HG02763 (cell line): ENCODE results near the gene ZNF597.
"Not testable (repeated sequence)": the region's sequence is repeated elsewhere in the genome, so short reads cannot be mapped to it uniquely, and the experiment has no call there.

Experiments used
- ATAC-seq: cut with Tn5 transposase; IDR thresholded peaks from one replicate; pipeline ENCODE4 v1.9.1; 2021; ENCODE audit warnings: mild to moderate bottlenecking, moderate library complexity; ENCODE audit not compliant: unreplicated experiment

ZNF597 gene

DNA sequence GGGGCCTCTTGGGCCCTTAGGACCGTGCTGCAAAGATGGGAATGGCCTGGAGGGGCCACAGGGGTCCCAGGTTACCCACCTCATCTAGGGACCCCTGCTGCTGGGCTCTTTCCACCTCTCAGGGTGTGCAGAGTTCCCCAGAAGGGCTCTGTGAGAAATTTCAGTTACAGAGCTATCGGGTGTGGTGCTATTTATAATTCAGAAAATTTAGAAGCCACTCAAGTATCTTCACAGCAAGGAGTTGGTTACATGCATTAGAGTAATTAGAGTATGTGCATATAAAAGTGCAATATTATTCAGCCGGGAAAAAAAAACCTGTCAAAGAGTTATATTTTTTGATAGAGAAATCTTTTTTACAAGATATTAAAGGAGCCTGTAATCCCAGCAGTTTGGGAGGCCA lies 33.1 kb upstream of the ZNF597 start:
- no peak for ATAC-seq

DNA sequence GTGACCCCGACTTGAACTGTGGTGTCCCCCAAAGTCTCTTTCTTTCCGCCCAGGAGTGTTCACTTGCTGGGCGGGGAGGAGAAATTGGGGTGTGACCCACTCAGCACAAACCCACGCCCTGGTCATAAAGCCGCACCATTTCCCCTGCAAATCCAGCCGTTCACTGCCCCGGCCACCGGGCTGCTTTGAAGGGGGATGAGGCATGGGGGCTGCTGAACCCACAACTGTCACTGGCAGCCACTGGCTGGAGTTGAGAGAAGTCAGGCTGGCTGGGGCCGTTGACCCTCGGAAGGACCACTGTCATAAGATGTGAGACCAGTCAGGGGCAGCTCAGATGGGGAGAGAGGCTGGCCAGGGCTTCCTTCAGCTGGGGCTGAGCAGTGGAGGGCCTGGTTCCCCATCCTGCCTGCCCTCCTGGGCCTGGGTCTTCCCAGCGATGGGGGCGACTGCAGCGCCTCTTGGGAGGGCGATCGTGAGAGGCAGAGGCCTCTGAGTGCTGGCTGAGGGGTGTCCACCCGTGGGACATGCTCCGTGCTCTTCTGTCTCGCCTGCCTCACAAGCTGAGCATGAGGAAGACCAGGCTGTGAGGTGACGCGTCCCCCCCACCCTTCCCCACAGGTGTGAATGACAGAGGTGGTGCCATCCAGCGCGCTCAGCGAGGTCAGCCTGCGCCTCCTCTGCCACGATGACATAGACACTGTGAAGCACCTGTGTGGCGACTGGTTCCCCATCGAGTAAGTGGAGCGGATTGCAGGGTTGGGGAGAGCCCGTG lies 32.5 kb upstream of the ZNF597 start:
- no peak for ATAC-seq

DNA sequence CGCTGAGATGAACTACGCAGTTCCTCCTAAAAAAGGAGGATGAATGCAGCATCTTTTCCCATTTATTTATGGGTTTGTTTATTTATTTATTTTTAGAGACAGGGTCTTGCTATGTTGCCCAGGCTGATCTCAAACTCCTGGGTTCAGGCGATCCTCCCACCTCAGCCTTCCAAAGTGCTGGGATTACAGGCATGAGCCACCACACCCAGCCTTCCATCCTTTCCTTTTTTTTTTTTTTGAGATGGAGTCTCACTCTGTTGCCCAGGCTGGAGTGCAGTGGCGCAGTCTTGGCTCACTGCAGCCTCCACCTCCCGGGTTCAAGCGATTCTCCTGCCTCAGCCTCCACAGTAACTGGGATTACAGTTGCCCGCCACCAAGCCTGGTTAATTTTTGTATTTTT lies 31.6 kb upstream of the ZNF597 start:
- ATAC-seq: not testable (repeated sequence)

DNA sequence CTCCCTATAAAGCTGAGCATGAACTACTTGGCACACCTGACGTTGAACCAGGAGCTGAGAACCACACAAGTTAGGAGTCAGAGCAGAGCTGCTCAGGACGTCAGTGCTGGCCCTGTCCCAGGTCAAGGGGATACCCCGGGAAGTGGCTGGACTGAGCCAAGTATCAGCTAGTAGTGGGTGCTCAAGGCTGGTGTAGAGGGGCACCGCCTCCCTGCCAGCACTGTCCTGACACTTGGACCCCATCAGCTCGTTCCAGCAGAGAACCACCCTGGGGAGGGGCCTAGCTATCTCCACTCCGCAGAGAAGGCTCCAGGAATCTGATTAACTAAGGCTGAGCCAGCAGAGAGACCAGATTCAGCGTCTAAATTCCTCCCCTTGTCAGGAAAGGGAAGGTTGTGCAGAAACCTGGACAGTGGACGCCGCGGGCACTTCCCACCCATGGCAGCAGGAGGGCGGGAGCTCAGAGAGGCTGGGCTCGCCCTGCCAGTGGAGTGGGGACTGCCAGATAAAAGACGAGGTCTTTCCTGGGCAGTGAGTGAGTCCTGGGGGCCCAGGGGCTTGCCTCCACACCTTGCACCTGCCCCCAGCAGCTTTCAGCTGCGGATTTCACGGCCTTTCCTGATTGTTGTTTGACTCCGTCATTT lies 31.0 kb upstream of the ZNF597 start:
- ATAC-seq: no peak

DNA sequence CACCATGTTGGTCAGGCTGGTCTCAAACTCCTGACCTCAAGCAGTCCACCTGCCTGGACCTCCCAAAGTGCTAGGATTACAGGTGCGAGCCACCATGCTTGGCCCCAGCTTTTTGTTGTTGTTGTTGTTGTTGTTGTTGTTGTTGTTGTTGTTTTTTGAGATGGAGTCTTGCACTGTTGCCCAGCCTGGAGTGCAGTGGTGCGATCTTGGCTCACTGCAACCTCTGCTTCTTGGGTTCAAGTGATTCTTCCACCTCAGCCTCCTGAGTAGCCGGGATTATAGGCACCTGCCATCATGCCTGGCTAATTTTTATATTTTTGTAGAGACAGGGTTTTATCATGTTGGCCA lies 30.3 kb upstream of the ZNF597 start:
- ATAC-seq: not testable (repeated sequence)

DNA sequence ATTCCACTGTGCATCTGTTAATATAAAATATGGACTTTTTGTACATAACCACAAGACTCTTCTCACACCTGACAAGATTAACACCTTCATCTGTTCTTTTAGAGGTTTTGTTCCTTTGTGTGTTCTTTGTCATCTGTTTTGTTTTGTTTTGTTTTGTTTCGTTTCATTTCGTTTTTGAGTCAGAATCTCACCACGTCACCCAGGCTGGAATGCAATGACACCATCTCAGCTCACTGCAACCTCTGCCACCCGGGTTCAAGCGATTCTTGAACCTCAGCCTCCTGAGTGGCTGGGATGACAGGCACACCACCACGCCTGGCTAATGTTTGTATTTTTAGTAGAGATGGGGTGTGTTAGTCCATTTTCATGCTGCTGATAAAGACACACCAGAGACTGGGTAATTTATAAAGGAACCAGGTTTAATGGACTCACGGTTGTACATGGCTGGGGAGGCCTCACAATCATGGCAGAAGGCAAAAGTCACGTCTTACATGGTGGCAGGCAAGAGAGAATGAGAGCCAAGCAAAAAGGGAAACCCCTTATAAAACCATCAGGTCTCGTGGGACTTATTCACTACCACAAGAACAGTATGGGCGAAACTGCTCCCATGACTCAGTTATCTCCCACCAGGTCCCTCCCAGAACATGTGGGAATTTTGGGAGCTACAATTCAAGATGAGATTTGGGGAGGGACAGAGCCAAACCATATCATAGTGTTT lies 29.7 kb upstream of the ZNF597 start:
- no peak for ATAC-seq

DNA sequence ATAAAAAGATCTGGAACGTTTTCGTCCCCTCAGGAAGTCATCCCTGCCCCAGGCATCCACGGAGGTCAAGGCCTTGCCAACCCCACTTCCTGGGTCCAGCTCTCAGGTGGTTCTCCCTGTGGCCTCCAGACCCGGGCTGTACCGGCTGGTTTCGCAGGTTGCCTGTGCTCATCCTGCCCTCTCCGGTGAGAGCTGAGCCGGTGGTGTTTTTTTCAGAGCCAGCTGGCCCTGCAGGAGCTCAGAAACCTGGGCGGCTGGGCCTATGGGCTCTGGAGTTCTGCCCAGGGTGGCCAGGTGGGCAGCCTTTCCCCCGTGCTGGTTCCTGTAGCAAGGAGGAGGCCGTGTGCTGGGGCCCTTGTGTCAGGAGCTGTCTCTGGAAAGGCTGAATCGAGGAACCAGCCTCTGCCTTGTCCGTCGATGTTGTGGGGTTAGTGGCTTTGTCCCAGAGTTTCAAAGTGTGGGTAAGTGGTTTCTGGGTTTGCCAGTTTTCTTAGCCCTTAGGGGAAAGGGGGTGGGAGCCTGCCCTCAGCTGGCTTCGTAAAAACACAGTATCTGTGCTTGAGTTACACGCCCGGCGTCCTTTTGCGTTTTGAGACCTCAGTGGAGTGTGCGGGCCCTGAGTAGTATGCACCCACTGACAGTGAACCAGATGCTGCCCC lies 28.3 kb upstream of the ZNF597 start:
- ATAC-seq: no peak

DNA sequence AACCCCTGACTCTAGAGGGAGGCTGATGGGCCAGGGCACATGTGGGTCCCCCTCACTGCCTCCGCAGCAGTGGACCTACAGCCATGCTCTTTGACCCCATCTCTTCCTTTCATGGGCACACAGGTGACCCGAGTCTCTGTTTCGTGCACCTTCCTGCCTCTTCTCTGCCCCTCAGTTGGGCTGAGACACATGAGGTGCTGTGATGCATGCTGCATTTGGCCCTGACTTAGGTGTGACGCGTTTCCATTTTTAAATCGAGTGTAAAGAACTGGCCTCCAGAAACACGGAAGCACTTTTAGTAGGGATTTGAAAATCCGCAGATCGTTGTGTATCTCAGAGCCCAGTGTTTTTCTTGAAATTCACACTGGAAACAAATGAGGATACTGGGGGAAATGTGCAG lies 27.4 kb upstream of the ZNF597 start:
- ATAC-seq: no peak

DNA sequence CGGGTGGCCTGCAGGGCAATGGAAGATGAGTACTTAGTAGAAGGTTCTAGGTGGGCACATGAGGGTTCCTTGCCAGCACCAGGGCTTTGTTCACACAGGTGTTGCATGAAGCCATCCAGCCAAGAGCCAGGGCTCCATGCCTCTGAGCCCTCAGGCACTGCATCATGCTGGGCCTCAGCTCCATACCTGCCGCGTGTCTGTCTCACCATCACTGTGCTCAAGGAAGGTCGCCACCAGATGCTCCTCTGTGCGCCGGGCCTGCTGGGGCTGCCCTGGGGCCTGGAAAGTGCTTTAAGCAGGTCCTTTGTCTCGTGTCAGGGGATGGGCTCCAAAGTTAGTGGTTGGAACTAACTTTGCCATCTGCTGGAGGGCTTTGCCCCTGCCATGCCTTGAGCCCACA lies 26.4 kb upstream of the ZNF597 start:
- ATAC-seq: no peak

DNA sequence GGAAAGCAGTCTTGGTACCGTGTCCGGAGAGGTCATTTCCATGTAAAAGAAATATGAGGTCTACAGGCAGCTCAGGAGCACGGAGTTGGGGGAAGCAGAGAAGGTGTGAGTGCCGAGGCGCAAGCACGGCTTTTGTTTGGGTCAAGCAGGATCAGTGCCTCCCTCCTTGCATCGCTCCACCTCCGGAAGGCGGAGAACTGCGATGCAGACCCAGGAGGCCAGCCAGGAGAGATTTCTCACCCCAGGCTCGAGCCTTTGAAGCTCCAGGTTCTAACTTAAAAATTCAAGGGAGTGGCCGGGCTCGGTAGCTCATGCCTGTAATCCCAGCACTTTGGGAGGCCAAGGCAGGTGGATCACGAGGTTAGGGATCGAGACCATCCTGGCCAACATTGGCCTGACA lies 25.2 kb upstream of the ZNF597 start:
- ATAC-seq: no peak

DNA sequence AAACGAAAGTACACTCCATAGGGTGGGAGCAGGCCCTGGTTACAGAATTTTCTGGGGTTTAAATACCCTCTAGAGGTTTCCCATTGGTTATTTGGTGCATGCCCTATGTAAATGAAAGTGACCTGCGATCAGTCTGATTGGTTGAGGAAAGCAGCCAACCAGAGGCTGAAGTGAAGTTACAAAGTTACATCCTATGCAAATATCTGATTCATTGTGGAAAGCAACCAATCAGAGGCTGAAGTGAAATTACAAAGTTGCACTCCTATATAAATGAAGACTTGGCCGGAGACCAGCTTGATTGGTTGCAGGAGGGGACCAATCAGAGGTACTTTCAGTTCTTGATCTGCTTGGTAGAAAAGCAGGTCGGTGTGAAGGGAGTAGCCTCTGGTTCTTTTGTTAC lies 24.6 kb upstream of the ZNF597 start:
- no peak for ATAC-seq

DNA sequence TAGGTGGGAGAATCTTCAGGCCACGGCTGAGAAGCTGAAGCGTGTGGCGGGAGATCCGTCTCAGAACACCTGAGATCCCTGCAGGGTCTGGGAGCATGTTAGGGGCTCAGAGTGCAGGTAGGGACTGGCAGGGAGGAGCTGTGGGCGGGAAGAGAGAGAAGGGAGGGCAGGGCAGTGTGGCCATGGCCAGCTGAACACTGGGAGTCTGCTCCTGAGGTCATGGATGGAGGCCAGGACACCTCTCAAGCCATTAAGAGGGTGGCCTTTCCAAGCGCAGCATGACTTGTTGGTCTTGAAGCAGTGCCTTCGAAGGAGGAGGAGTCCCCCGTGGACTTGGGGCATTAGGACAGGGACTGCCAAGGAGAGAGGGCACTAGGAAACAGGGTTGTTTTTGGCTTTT lies 23.9 kb upstream of the ZNF597 start:
- ATAC-seq: no peak

DNA sequence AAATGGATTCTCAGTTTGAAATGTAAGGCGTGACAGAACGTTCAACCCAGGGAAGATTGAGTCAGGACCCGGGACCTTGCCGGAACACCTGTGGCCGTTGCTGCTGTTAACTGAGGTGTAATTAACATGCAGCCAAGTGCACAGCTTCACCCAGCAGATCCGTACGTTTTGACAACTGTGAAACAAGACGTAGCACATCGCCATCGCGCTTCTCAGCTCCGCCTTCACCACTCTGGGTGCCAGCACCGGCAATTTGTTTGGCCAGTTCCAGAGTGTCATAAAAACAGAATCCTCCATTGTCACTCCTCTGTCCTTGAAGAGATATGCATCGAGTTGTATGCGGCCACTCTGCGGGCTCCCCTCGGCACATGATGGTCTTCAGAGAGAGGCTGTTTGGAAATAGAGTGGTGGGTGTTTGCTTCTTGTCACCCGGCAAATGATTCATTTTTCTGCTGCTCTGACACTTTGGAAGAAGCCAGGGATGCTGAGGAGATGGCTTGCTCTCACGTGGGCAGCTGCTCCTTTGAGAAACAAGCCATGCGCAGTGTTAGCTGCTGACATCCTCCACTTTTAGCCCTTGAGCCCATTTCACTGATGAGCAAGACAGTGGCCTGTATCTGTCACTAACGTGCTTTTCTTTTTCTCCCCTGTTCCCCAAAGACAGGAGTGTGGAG lies 22.7 kb upstream of the ZNF597 start:
- no peak for ATAC-seq

DNA sequence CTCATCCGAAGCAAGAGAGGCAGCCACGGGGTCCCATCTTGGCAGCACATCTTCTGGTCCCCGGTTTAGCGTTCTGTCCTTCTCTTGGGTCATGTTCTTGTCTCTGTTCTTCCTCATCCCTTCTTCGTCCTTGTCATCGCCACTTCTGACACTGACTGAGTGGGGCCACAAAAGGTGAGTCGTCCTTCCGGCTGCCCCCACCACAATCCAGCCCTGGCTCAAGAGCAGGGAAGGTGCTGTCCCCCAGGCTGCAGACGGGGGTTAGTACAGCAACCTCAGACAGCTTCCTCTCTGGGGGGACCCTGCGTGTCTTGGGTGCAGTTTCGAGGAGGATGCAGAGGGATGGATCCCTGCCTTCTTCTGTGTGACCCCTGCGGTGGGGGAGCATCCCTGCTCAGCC lies 22.0 kb upstream of the ZNF597 start:
- no peak for ATAC-seq

DNA sequence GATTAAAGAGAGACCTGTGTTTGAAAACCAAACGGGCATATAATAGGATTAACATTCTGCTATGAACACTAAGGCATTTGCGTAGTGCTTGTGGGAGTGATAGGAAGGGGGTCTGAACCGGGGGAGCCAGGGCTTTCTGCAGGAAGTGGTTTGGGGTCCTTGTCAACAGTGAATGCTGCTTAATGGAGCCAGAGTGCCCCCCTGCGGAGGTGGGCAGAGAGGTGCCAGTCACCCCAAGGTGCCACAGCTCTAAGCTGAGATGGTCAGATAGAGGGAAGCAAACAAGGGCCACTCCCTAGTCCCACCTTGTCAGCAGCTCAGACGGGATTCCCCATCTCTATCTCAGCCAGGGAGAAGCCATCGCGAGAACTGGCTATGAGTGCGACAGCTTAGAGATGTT lies 17.8 kb upstream of the ZNF597 start:
- ATAC-seq: no peak

DNA sequence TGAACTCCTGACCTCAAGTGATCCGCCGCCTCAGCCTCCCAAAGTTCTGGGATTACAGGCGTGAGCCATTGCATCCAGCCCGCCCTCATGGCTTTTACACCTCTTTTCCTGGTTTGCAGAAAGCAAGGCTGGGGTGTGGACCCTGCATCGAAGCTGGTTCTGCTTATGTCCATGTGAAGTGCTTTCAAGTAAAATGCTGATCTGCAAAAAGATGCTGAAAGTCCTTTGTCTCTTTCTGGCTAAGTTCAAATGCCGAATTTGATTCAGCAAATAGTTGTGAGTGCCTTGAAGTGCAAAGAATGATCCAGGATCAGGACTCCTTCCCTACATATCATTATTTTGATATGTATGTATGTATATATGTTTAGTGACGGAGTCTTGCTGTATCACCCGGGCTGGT lies 17.3 kb upstream of the ZNF597 start:
- ATAC-seq: no peak

DNA sequence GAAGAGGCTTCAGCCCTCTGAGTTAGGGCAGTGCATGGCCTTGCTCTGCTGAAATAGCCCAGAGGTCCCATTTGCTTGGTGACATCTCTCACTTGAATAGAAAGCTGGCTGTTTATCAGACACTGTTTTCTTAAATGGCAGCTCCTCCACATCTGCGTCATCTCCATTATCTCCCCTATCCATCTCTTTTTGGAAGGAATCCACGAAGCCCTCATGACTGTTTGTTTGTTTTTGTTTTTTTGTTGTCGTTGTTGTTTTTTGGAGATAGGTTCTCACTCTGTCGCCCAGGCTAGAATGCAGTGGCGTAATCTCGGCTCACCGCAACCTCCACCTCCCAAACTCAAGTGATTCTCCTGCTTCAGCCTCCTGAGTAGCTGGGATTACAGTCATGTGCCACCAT lies 16.8 kb upstream of the ZNF597 start:
- no peak for ATAC-seq

DNA sequence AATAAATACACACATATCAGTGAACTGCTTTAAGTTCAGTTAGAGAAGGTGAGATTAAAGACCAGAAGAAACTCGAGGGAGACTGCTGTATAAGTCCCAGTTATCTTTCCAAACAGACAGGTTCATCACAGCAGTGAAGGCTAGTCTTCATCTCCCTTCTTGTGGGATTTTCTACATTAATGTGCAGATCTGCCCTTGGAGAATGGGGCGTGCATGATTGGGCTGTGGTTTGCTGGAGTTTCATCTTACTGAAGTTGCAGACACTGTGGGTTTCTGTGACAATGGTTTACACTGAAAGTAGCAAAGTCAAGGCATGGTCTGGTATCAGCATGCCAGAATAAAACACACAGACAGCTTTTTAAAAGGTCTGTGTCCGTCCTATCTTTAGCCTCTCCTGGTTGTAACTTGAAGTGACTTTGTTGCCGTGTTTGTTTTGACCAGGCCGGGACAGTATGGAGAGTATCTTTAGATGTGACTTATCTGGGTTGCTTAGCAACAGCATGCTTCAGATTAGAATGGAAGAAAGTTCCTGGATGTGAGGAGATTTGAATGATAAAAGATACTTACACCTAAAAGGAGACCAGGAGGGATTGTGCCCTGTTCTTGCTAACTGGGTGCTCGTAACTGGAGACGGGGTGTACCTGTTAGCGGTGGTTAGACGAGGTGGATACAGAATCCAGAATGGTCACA lies 16.2 kb upstream of the ZNF597 start:
- no peak for ATAC-seq

DNA sequence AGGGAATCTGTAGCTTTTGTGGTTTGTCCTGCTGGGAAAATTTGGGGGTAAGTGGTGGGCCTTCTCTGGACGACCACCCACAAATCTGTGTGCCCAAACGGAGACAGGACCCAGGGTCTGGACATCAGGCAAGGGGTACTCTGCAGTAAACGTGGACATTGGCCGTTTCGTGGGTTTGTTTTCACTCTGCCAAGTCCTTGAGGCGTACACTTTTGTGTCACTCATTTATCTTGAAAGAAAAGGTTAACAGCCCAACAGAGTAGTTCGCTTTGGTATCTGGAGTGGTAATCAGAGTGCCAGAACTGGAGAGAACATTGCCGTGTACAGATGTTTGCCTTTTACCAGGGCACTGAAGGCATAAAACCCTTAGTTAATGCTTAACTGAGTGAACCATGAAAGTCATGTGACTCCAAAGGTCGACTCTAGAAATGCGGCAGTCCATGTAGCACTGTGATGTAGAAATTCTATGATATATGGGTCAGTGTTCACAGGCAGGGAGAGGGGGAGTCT lies 15.6 kb upstream of the ZNF597 start:
- ATAC-seq: no peak

DNA sequence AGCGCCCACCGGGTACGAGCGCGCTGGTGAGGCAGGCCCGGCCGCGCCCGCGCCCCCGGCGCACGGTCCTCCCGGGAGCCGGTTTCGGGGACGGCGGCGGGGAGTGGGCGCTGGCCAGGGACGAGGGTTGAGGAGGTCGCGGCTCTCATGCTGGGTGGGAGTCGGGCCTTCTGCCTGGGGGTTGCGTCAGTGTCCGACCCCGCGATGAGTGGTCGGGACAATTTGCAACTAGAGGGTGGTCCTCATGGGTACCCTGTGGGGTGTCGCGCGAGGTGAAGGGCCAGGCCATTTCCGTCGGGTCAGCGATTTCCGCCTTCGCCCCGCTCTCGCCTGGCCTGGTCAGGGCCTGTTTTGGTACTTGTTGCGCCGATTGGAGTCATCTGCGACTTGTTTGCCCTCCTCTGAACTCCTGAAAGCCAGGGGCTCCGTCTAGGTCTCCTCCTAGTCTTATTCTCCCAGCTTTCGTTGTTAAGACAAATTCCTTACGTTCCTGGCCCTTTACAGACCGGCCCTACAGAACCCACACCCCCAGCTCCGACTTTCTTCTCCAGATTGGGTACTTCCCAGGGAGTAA lies 15.1 kb upstream of the ZNF597 start:
- peak; percentile 14 for ATAC-seq
